IPS DF 4.7 (cell line): ENCODE data around the gene ETFBKMT.

Experiments used
- DNase-seq: peaks from one replicate; pipeline ENCODE4 v3.0.0-alpha.2; 2013; ENCODE audit warnings: low spot score; ENCODE audit errors: extremely low read depth

The ETFBKMT gene

GRCh38 chr12:31659087-31659942 lies at the start of gene ETFBKMT:
TSS of gene ETFBKMT (plus strand) at chr12:31659688. CDS start at chr12:31661954, 2,266 bp downstream.
- peak; percentile 56 for DNase-seq

GRCh38 chr12:31612819-31613218 lies 46.7 kb upstream of the ETFBKMT start:
- no peak for DNase-seq

- DNase-seq: no peak
These were observed 41.1 kb upstream of the ETFBKMT start for GRCh38 chr12:31618228-31619025.

GRCh38 chr12:31620311-31620710 lies 39.2 kb upstream of the ETFBKMT start:
- DNase-seq: no peak

- no peak for DNase-seq
These were observed 37.5 kb upstream of the ETFBKMT start for GRCh38 chr12:31622038-31622437.

GRCh38 chr12:31626270-31626995 lies 33.1 kb upstream of the ETFBKMT start:
- no peak for DNase-seq

- DNase-seq: no peak
These were observed 31.9 kb upstream of the ETFBKMT start for GRCh38 chr12:31627456-31628054.

- DNase-seq: no peak
These were observed 29.4 kb upstream of the ETFBKMT start for GRCh38 chr12:31629756-31630732.

- DNase-seq: no peak
These were observed 28.3 kb upstream of the ETFBKMT start for GRCh38 chr12:31631023-31631724.

GRCh38 chr12:31631809-31632208 lies 27.7 kb upstream of the ETFBKMT start:
- DNase-seq: no peak

GRCh38 chr12:31633464-31633863 lies 26.0 kb upstream of the ETFBKMT start:
- no peak for DNase-seq

- no peak for DNase-seq
These were observed 24.9 kb upstream of the ETFBKMT start for GRCh38 chr12:31634620-31635019.

- no peak for DNase-seq
These were observed 17.9 kb upstream of the ETFBKMT start for GRCh38 chr12:31641509-31642090.

GRCh38 chr12:31644536-31644935 lies 15.0 kb upstream of the ETFBKMT start:
- no peak for DNase-seq

GRCh38 chr12:31645924-31646323 lies 13.6 kb upstream of the ETFBKMT start:
- no peak for DNase-seq

- DNase-seq: no peak
These were observed 12.4 kb upstream of the ETFBKMT start for GRCh38 chr12:31647086-31647491.

GRCh38 chr12:31650918-31651317 lies 8.6 kb upstream of the ETFBKMT start:
- no peak for DNase-seq

GRCh38 chr12:31651893-31652521 lies 7.5 kb upstream of the ETFBKMT start:
- no peak for DNase-seq

GRCh38 chr12:31655208-31655607 lies 4.3 kb upstream of the ETFBKMT start:
- no peak for DNase-seq
